ENCODE measurements around the gene AR. TPM values are rescaled to one million over a fixed set of nuclear protein-coding genes. Genes with fewer than 3 reads are reported as not detected.

AR gene
- total and polyA plus RNA-seq, 2 of the 8 experiments (the other 6 are each of a cell fraction or from before 2014, with no cell fraction given): 7.1 to 10.7 TPM

DNA sequence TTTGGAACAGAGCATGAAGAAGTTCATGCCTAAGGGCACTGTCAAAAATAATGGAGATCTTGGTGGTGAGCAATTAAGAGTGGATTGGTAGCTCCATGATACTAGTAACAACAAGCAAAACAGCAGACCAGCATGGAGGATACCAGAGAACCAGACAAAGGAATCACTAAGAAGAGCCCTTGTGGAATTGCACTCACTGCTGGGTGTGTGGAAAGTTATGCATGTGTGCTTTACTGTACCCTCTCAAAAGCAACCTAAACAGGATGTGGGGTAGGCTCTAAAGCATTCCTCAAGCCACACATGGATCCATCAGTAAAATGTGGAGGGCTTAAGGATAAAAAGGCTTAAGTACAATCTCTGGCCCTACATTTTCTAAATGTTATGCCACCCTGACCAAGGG, 69.5 kb downstream of the AR start:
- H2BK20ac ChIP-seq (ENCODE audit: low read length): no peak overlapping the region
- no peak overlapping the region for H4K5ac ChIP-seq (ENCODE audit: insufficient read length, low read depth, low read length)
- H3K4me2 ChIP-seq (ENCODE audit: insufficient read depth in 1 of 2, low read depth in 2 of 2, low read length in 2 of 2): no peak overlapping the region
- no peaks in the 10 kb centered on the region for H3K79me1 ChIP-seq (ENCODE audit: low read depth, low read length)
- H2BK15ac ChIP-seq (ENCODE audit: low read length): no peak overlapping the region
- no peaks in the 10 kb centered on the region for H3K27me3 ChIP-seq (replicated peaks in 1 of 4; ENCODE audit: control insufficient read depth in 3 of 4, extremely low read depth in 1 of 4, insufficient read depth in 3 of 4, low read length in 3 of 4)
- no peak overlapping the region for H3K14ac ChIP-seq (ENCODE audit: insufficient read length)
- no peak overlapping the region for H3K4me3 ChIP-seq (ENCODE audit: extremely low read depth in 1 of 4, insufficient read depth in 2 of 4, low read depth in 3 of 4, low read length in 4 of 4)
- H3K36me3 ChIP-seq (ENCODE audit: control insufficient read depth in 2 of 4, insufficient read depth in 4 of 4, low read length in 3 of 4): no peaks in the 10 kb centered on the region
- H4K20me1 ChIP-seq (replicated peaks in 1 of 2; ENCODE audit: control insufficient read depth in 1 of 2, insufficient read depth in 2 of 2, low read length in 2 of 2): no peaks in the 10 kb centered on the region
- ChIA-PET CTCF (ENCODE audit: partially characterized antibody) (no interaction called here), POLR2A (ENCODE audit: partially characterized antibody) (no interaction called here)
- H2BK5ac ChIP-seq (ENCODE audit: low read depth, low read length): no peak overlapping the region
- no peak overlapping the region for H3K9ac ChIP-seq (replicated peaks in 1 of 4; ENCODE audit: extremely low read depth in 1 of 4, low read depth in 3 of 4, low read length in 3 of 4)
- H3K18ac ChIP-seq (ENCODE audit: extremely low read depth, low read length): no peak overlapping the region
- H3K23ac ChIP-seq (ENCODE audit: insufficient read length): no peak overlapping the region
- no peak for DNase-seq (ENCODE audit: low read depth in 1 of 2, low spot score in 2 of 2)
- H3K4me1 ChIP-seq (replicated peaks in 1 of 4; ENCODE audit: control insufficient read depth in 3 of 4, insufficient read depth in 4 of 4, low read length in 3 of 4): no peaks in the 10 kb centered on the region
- H3K4ac ChIP-seq (replicated peaks; ENCODE audit: insufficient read length, low read depth, low read length): no peak overlapping the region
- no peak for FAIRE-seq
- H2BK120ac ChIP-seq (replicated peaks; ENCODE audit: low read depth, low read length): no peak overlapping the region
- no peak overlapping the region for H4K91ac ChIP-seq (replicated peaks; ENCODE audit: insufficient read length, low read length)
- TF ChIP-seq BACH1 (IDR thresholded peaks at IDR 0.05; ENCODE audit: low read length): no peak
- no peak for TF ChIP-seq POLR2A (IDR thresholded peaks at IDR 0.05; ENCODE audit: control extremely low read depth in 1 of 2, low read depth in 2 of 2, low read length in 2 of 2)
- TF ChIP-seq POLR2AphosphoS5 (IDR thresholded peaks at IDR 0.05; ENCODE audit: low read depth, low read length): no peak
- no peak for TF ChIP-seq RFX5 (IDR thresholded peaks at IDR 0.05; ENCODE audit: borderline replicate concordance, low read depth, low read length)
- no peak for TF ChIP-seq JUN (IDR thresholded peaks at IDR 0.05; ENCODE audit: low read depth, low read length)
- no peaks in the 10 kb centered on the region for H3K9me3 ChIP-seq (ENCODE audit: insufficient read depth in 2 of 2, low read depth in 1 of 2, low read length in 1 of 2)
- no peak overlapping the region for H4K8ac ChIP-seq (ENCODE audit: extremely low read depth, insufficient read depth, low read length)
- H3K56ac ChIP-seq (replicated peaks; ENCODE audit: insufficient read length, low read depth, low read length): no peak overlapping the region
- no peak overlapping the region for H2AFZ ChIP-seq (ENCODE audit: low read length)
- no peaks in the 10 kb centered on the region for H3K23me2 ChIP-seq (ENCODE audit: low read depth, low read length)
- H3K27ac ChIP-seq (ENCODE audit: low read depth, low read length): no peak overlapping the region
- H3K79me2 ChIP-seq (ENCODE audit: control insufficient read depth in 1 of 2, insufficient read depth in 2 of 2, low read length in 2 of 2): no peaks in the 10 kb centered on the region
- no peak overlapping the region for H2BK12ac ChIP-seq (ENCODE audit: low read depth, low read length)
- H2AK5ac ChIP-seq (ENCODE audit: low read depth, low read length): no peak overlapping the region

Data from H1 (cell line).